ENCODE results near the gene ATPAF2. TPM values are rescaled to one million over a fixed set of nuclear protein-coding genes. Genes with fewer than 3 reads are reported as not detected.

The ATPAF2 gene
- total and polyA plus RNA-seq, 10 of the 15 experiments (the other 5 are each of a cell fraction or from before 2014, with no cell fraction given), result 6.5 to 33.0 (median 26.5) TPM

DNA sequence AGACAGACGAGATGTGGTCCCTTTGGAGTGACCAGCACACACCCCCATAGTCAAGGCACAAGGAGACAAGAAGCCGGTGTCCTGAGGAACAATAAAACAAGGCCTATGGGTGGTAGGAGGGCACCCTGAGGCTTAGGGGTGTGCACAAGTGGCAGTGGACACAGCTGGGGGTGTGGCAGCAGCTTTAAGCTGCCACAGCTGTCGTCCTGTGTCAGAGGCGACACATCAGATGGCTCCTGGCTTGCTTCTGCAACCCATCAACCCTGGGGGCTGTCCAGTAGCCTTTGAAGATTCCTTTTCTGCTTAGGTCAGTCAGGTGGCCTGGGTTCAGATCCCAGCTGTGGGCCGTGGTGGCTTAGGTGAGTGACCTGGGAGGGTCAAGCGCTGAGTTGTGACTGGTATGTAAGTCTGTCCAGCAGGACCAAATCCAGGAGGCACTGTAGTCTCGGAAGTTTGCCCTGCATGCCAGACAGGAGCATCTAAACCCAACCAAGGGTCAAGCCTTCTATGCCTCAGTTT, 50.5 kb downstream of the ATPAF2 start:
- TF ChIP-seq, protein P1, sequence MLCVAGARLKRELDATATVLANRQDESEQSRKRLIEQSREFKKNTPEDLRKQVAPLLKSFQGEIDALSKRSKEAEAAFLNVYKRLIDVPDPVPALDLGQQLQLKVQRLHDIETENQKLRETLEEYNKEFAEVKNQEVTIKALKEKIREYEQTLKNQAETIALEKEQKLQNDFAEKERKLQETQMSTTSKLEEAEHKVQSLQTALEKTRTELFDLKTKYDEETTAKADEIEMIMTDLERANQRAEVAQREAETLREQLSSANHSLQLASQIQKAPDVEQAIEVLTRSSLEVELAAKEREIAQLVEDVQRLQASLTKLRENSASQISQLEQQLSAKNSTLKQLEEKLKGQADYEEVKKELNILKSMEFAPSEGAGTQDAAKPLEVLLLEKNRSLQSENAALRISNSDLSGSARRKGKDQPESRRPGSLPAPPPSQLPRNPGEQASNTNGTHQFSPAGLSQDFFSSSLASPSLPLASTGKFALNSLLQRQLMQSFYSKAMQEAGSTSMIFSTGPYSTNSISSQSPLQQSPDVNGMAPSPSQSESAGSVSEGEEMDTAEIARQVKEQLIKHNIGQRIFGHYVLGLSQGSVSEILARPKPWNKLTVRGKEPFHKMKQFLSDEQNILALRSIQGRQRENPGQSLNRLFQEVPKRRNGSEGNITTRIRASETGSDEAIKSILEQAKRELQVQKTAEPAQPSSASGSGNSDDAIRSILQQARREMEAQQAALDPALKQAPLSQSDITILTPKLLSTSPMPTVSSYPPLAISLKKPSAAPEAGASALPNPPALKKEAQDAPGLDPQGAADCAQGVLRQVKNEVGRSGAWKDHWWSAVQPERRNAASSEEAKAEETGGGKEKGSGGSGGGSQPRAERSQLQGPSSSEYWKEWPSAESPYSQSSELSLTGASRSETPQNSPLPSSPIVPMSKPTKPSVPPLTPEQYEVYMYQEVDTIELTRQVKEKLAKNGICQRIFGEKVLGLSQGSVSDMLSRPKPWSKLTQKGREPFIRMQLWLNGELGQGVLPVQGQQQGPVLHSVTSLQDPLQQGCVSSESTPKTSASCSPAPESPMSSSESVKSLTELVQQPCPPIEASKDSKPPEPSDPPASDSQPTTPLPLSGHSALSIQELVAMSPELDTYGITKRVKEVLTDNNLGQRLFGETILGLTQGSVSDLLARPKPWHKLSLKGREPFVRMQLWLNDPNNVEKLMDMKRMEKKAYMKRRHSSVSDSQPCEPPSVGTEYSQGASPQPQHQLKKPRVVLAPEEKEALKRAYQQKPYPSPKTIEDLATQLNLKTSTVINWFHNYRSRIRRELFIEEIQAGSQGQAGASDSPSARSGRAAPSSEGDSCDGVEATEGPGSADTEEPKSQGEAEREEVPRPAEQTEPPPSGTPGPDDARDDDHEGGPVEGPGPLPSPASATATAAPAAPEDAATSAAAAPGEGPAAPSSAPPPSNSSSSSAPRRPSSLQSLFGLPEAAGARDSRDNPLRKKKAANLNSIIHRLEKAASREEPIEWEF (IDR thresholded peaks at IDR 0.05; ENCODE audit: insufficient replicate concordance, low read depth, low read length), result no peak
- TF ChIP-seq, protein P2, sequence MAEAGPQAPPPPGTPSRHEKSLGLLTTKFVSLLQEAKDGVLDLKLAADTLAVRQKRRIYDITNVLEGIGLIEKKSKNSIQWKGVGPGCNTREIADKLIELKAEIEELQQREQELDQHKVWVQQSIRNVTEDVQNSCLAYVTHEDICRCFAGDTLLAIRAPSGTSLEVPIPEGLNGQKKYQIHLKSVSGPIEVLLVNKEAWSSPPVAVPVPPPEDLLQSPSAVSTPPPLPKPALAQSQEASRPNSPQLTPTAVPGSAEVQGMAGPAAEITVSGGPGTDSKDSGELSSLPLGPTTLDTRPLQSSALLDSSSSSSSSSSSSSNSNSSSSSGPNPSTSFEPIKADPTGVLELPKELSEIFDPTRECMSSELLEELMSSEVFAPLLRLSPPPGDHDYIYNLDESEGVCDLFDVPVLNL (IDR thresholded peaks at IDR 0.05; ENCODE audit: low read depth, low read length), result no peak
- TF ChIP-seq IRF4 (IDR thresholded peaks at IDR 0.05; ENCODE audit: low read depth, low read length), result no peak
- no peak for TF ChIP-seq CBFB (IDR thresholded peaks at IDR 0.05; ENCODE audit: low read depth)
- TF ChIP-seq, protein P3, sequence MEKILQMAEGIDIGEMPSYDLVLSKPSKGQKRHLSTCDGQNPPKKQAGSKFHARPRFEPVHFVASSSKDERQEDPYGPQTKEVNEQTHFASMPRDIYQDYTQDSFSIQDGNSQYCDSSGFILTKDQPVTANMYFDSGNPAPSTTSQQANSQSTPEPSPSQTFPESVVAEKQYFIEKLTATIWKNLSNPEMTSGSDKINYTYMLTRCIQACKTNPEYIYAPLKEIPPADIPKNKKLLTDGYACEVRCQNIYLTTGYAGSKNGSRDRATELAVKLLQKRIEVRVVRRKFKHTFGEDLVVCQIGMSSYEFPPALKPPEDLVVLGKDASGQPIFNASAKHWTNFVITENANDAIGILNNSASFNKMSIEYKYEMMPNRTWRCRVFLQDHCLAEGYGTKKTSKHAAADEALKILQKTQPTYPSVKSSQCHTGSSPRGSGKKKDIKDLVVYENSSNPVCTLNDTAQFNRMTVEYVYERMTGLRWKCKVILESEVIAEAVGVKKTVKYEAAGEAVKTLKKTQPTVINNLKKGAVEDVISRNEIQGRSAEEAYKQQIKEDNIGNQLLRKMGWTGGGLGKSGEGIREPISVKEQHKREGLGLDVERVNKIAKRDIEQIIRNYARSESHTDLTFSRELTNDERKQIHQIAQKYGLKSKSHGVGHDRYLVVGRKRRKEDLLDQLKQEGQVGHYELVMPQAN (conservative IDR thresholded peaks at IDR 0.05), result no peak
- no peak for TF ChIP-seq MEF2B (IDR thresholded peaks at IDR 0.05; ENCODE audit: partially characterized antibody, poor library complexity, severe bottlenecking)
- TF ChIP-seq NR2F1 (conservative IDR thresholded peaks at IDR 0.05), result no peak
- no peak for TF ChIP-seq CREB1 (IDR thresholded peaks at IDR 0.05; ENCODE audit: low read depth)
- TF ChIP-seq, protein P4, sequence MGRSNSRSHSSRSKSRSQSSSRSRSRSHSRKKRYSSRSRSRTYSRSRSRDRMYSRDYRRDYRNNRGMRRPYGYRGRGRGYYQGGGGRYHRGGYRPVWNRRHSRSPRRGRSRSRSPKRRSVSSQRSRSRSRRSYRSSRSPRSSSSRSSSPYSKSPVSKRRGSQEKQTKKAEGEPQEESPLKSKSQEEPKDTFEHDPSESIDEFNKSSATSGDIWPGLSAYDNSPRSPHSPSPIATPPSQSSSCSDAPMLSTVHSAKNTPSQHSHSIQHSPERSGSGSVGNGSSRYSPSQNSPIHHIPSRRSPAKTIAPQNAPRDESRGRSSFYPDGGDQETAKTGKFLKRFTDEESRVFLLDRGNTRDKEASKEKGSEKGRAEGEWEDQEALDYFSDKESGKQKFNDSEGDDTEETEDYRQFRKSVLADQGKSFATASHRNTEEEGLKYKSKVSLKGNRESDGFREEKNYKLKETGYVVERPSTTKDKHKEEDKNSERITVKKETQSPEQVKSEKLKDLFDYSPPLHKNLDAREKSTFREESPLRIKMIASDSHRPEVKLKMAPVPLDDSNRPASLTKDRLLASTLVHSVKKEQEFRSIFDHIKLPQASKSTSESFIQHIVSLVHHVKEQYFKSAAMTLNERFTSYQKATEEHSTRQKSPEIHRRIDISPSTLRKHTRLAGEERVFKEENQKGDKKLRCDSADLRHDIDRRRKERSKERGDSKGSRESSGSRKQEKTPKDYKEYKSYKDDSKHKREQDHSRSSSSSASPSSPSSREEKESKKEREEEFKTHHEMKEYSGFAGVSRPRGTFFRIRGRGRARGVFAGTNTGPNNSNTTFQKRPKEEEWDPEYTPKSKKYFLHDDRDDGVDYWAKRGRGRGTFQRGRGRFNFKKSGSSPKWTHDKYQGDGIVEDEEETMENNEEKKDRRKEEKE (IDR thresholded peaks at IDR 0.05), result no peak
- TF ChIP-seq CREM (IDR thresholded peaks at IDR 0.05; ENCODE audit: low read depth), result no peak
- TF ChIP-seq CHD4 (IDR thresholded peaks at IDR 0.05), result no peak
- TF ChIP-seq, protein P5, sequence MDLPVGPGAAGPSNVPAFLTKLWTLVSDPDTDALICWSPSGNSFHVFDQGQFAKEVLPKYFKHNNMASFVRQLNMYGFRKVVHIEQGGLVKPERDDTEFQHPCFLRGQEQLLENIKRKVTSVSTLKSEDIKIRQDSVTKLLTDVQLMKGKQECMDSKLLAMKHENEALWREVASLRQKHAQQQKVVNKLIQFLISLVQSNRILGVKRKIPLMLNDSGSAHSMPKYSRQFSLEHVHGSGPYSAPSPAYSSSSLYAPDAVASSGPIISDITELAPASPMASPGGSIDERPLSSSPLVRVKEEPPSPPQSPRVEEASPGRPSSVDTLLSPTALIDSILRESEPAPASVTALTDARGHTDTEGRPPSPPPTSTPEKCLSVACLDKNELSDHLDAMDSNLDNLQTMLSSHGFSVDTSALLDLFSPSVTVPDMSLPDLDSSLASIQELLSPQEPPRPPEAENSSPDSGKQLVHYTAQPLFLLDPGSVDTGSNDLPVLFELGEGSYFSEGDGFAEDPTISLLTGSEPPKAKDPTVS (IDR thresholded peaks at IDR 0.05; ENCODE audit: low read depth, low read length), result no peak
- no TSS peak for BruUV-seq (replicated peaks)
- Histone ChIP-seq H3K4me2 (ENCODE audit: control insufficient read depth, insufficient read depth) (no peak overlapping the region), H3K27ac (ENCODE audit: control insufficient read depth, insufficient read depth) (no peak overlapping the region), H3K36me3 (ENCODE audit: control insufficient read depth in 2 of 2, insufficient read depth in 2 of 2, low read length in 1 of 2) (no peaks in the 10 kb centered on the region), H3K79me2 (ENCODE audit: control insufficient read depth, insufficient read depth, low read length) (no peaks in the 10 kb centered on the region), H3K9me3 (replicated peaks; ENCODE audit: control insufficient read depth, insufficient read depth, low read length) (no peaks in the 10 kb centered on the region), H3K9ac (ENCODE audit: control insufficient read depth, insufficient read depth, low read length) (no peak overlapping the region), H3K27me3 (replicated peaks in 1 of 2; ENCODE audit: control insufficient read depth in 2 of 2, insufficient read depth in 2 of 2, low read length in 1 of 2) (no peaks in the 10 kb centered on the region; a peak in 1 of 4 replicates), H2AFZ (ENCODE audit: control insufficient read depth, low read depth, low read length) (no peak overlapping the region), H4K20me1 (ENCODE audit: control insufficient read depth, insufficient read depth) (no peaks in the 10 kb centered on the region), H3K4me1 (ENCODE audit: control insufficient read depth, insufficient read depth, low read length) (no peaks in the 10 kb centered on the region; the same call in 1 of the 2 replicates), H3K4me3 (no peak overlapping the region)
- in situ Hi-C loops (cut with MboI) (no loop called here), intact Hi-C loops (cut with micrococcal nuclease; ENCODE audit: unreplicated experiment) (no loop called here)
- ChIA-PET POLR2A (no interaction called here), SMC1A (ENCODE audit: uncharacterized antibody, unreplicated experiment) (no interaction called here), CTCF (no interaction called here), RAD21 (ENCODE audit: unreplicated experiment) (interaction anchor here (0.9 kb wide), 1 partner anchor 44 kb away, joined by 3 read pairs; no protein-coding TSS in a partner anchor)
- no peak for FAIRE-seq
- DNase-seq (ENCODE audit: low read depth, low spot score), result no peak
- WGBS (ENCODE audit: insufficient coverage, insufficient replicate concordance, low lambda C conversion rate, missing lambda C conversion rate), result 44% methylated on average over 7 of the region's 7 CpGs
- ATAC-seq, result no peak
